Esophagus (tissue), 2 donors: Measurements from ENCODE around the gene CRYBB2. TPM values are rescaled to one million over a fixed set of nuclear protein-coding genes. Genes with fewer than 3 reads are reported as not detected.
"Not testable (repeated sequence)": the region's sequence is repeated elsewhere in the genome, so short reads cannot be mapped to it uniquely, and the experiment has no call there.

Source experiments
- H3K27ac ChIP-seq, 2 donors: one replicate each; pipeline ENCODE4 v1.5.1; 2013; ENCODE audit warnings: low read depth in 2 of 2, mild to moderate bottlenecking in 2 of 2, inconsistent platforms in 1 of 2, low read length in 1 of 2, moderate library complexity in 1 of 2
- H3K27me3 ChIP-seq, 2 donors: one replicate each; pipeline ENCODE4 v1.6.1; 2013; ENCODE audit warnings: low read length in 2 of 2, control low read depth in 1 of 2, mild to moderate bottlenecking in 1 of 2; ENCODE audit not compliant: insufficient read depth in 2 of 2, control insufficient read depth in 1 of 2
- H3K36me3 ChIP-seq, 2 donors: one replicate each; pipeline ENCODE4 v1.6.1; 2013; ENCODE audit warnings: low read length in 1 of 2; ENCODE audit not compliant: control insufficient read depth in 2 of 2, insufficient read depth in 2 of 2
- H3K4me1 ChIP-seq, 2 donors: one replicate each; pipeline ENCODE4 v1.6.1; 2013; ENCODE audit warnings: low read length in 1 of 2; ENCODE audit not compliant: control insufficient read depth in 2 of 2, insufficient read depth in 2 of 2
- H3K4me3 ChIP-seq, 2 donors: one replicate each; pipeline ENCODE4 v1.5.1; 2013; ENCODE audit warnings: low read length in 2 of 2, mild to moderate bottlenecking in 2 of 2, low read depth in 1 of 2, moderate library complexity in 1 of 2
- H3K9me3 ChIP-seq, 2 donors: one replicate each; pipeline ENCODE4 v1.6.1; 2013; ENCODE audit warnings: mild to moderate bottlenecking in 2 of 2, low read depth in 1 of 2, low read length in 1 of 2, moderate library complexity in 1 of 2; ENCODE audit not compliant: control insufficient read depth in 2 of 2, insufficient read depth in 1 of 2
- WGBS, 2 donors: extraction: QIAGEN DNeasy Blood & Tissue Kit; methylation state at CpG; one replicate each; pipeline ENCODE4 v1.1.7; 2013; 5-methylcytosine and 5-hydroxymethylcytosine counted together
- polyA plus RNA-seq, 2 donors: library from polyadenylated mRNA; stranded (reverse); fragments of 200-250 nt; gene quantifications; one replicate each; pipeline ENCODE4 v1.2.3, GENCODE V29; 2013
- donor health status: healthy with polysubstance abuse.
- donor health status: Bipolar disorder and iron deficiency.

CRYBB2 gene
- polyA plus RNA-seq, 2 donors: 0.18 to 0.49 TPM

DNA sequence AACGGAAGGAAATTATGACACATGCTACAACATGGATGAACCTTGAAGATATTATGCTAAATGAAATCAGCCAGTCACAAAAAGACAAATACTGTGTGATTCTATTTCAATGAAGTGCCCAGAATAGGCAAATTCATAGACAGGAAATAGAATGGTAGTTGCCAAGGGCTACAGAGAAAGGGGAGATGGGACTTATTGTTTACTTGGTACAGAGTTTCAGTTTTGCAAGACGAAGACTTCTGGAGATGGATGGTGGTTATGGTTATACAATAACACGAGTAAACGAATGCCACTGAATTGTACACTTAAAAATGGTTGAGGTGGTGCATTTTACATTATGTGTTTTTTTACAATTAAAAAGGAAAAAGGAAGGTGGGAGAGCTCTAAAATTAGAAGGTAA, 48.1 kb downstream of the CRYBB2 start:
- WGBS, 2 donors: 73 to 75% methylated on average over 4 of the region's 4 CpGs

DNA sequence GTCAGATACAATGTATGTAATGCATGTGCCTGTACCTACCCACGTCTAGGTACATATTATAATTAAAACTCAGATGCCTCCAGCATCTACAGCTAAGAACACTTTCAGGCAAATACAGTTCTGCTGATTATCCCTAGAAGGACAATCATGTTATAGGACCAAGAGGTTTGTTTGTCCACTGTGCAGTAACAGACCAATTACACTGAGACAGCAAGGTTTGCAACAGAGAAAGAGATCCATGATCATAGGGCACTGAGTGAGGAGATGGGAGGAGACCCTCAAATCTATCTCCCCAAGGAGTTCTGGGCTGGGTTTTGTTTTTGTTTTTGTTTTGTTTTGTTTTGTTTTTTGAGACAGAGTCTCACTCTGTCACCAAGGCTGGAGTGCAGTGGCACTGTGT, 49.5 kb downstream of the CRYBB2 start:
- not testable (repeated sequence) for H3K4me3 ChIP-seq, H3K4me1 ChIP-seq, H3K9me3 ChIP-seq, H3K27ac ChIP-seq, H3K36me3 ChIP-seq, H3K27me3 ChIP-seq
- WGBS, 2 donors: 80 to 82% methylated on average over 1 of the region's 1 CpG

More for the DNA sequence above, 48.1 kb downstream of the CRYBB2 start:
- not testable (repeated sequence) for H3K4me1 ChIP-seq, H3K36me3 ChIP-seq, H3K27me3 ChIP-seq, H3K4me3 ChIP-seq, H3K9me3 ChIP-seq, H3K27ac ChIP-seq

DNA sequence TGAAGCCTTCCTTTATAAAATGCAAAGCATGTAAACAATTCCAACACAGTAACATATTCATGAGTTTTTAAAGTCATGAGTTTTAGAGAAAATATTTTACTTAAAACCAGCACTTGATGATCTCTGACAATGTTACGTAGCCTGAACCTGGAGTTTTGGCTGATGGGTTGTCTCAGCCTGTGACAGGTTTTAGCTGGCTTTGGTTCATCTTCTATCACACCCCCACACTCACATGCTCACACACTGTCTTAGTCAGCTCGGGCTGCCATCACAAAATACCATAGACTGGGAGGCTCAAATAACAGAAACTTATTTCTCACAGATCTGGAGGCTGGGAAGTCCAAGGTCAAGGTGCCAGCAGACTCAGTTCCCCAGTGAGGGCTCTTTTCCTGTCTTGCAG, 50.6 kb downstream of the CRYBB2 start:
- not testable (repeated sequence) for H3K4me1 ChIP-seq, H3K27ac ChIP-seq, H3K4me3 ChIP-seq, H3K9me3 ChIP-seq, H3K36me3 ChIP-seq, H3K27me3 ChIP-seq
- 46 to 58% methylated on average over 2 of the region's 2 CpGs for WGBS, 2 donors

DNA sequence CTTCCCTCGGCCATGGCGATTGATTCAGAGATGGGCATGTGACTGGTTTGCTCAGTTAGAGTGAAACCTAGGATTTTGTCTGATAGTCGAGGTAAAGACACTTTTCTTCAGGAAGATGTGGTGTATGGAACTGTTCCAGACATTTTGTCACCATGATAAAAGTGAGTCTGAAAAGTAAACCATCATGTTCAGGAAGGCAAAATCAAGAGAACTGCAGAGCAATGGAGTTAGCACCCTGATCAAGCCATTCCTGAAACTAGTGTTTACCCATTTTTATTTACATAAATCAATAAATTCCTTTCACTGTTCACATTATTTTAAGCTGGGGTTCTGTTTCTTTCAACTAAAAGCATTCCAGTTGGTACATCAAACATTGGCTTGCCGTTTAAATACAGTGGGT, 53.8 kb downstream of the CRYBB2 start:
- 64 to 78% methylated on average over 4 of the region's 4 CpGs for WGBS, 2 donors
- not testable (repeated sequence) for H3K9me3 ChIP-seq, H3K27me3 ChIP-seq, H3K36me3 ChIP-seq, H3K4me1 ChIP-seq, H3K27ac ChIP-seq, H3K4me3 ChIP-seq

DNA sequence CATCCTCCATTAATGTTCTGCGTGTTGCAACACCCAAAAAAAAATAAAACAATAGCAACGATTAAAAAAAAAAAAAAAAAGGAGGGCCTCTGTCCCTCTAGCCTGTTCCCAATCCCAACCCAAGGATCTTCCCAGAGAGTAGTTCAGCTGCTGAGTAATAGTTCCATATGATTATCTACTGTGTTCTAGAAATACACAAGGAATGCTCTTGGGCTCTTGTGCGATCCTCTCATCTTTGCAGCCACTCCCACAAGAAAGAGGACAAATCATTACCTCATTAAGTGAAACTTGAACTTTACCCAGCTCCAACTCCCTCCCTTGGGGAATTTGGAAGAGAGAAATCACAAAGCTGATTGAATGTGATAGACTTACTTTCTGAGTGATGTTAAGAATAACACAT, 54.5 kb downstream of the CRYBB2 start:
- 74 to 92% methylated on average over 3 of the region's 3 CpGs for WGBS, 2 donors

DNA sequence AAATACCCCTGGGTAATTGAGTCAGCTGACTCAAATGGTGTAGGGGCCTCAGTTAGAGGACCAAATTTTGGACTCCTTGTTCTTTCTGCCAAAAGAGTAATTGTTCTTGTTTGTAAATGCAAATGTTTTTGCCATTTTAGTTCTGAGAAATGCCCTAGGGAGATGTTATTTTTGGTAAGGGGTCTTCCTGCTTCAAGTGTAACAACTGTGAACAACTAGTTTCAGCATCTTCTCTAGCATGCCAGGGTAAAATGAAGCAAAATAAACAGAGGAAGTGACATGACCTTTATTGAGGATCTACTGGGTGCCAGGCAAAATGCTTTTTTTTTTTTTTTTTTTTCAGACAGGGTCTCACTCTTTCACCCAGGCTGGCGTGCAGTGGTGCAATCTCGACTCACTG, 60.7 kb downstream of the CRYBB2 start:
- not testable (repeated sequence) for H3K27me3 ChIP-seq
- WGBS, 2 donors: 60 to 63% methylated on average over 2 of the region's 2 CpGs

More for the DNA sequence above, 54.5 kb downstream of the CRYBB2 start:
- not testable (repeated sequence) for H3K4me3 ChIP-seq, H3K27me3 ChIP-seq, H3K36me3 ChIP-seq, H3K27ac ChIP-seq, H3K4me1 ChIP-seq, H3K9me3 ChIP-seq

More for the DNA sequence above, 60.7 kb downstream of the CRYBB2 start:
- not testable (repeated sequence) for H3K4me1 ChIP-seq, H3K27ac ChIP-seq, H3K36me3 ChIP-seq, H3K4me3 ChIP-seq, H3K9me3 ChIP-seq

Other genes with a start within 250 kb of the CRYBB2 start
- 1 to 10 TPM in 1 of 2 donors, under 1 TPM in 1; 0.33 to 1.1 TPM for gene CRYBB3, start 19.8 kb upstream of the CRYBB2 start, polyA plus RNA-seq